Peyer's patch (tissue), 4 donors: ENCODE data around the gene GHITM. TPM values are rescaled to one million over a fixed set of nuclear protein-coding genes. Genes with fewer than 3 reads are reported as not detected.
A peak's percentile ranks its signal among the peaks of the same experiment; 100 is the strongest.
"Not testable (repeated sequence)": the region's sequence is repeated elsewhere in the genome, so short reads cannot be mapped to it uniquely, and the experiment has no call there.

Experiments used
- DNase-seq, 3 donors: peaks; one replicate each; pipeline ENCODE4 v3.0.0-alpha.2; 2017 to 2019
- H3K27ac ChIP-seq, 4 donors: fragments of 200-600 bp; sonication (generic); one replicate each; pipeline ENCODE4 v1.5.1; 2016 to 2019
- H3K27me3 ChIP-seq, 2 donors: fragments of 200-600 bp; sonication (generic); one replicate each; pipeline ENCODE4 v1.5.1; 2019
- H3K36me3 ChIP-seq, 3 donors: fragments of 200-600 bp; sonication (generic); one replicate each; pipeline ENCODE4 v1.5.1; 2016 to 2019
- H3K4me1 ChIP-seq, 4 donors: fragments of 200-600 bp; sonication (generic); one replicate each; pipeline ENCODE4 v1.5.1; 2016 to 2019
- H3K4me3 ChIP-seq, 4 donors: fragments of 200-600 bp; sonication (generic); 1 replicate in 3 of 4; 2 replicates in 1 of 4; pipeline ENCODE4 v1.5.1; 2016 to 2019; ENCODE audit warnings: mild to moderate bottlenecking in 1 of 4
- H3K9me3 ChIP-seq, 4 donors: fragments of 200-600 bp; sonication (generic); one replicate each; pipeline ENCODE4 v1.5.1; 2016 to 2019; ENCODE audit warnings: mild to moderate bottlenecking in 1 of 4
- POLR2A ChIP-seq, 2 donors: fragments of 450-650 bp; IDR thresholded peaks; one replicate each; pipeline ENCODE4 v1.5.1; 2017; ENCODE audit warnings: antibody characterized with exemption in 2 of 2, mild to moderate bottlenecking in 2 of 2, moderate library complexity in 2 of 2
- total RNA-seq, 4 donors: library from RNA; depleted of rRNA; stranded (reverse); fragments of >200 nt; gene quantifications; one replicate each; pipeline ENCODE4 v1.1.0, GENCODE V29; 2016
- TF ChIP-seq, protein P1 (sequence below), 6 experiments: fragments of 450-650 bp in 4 of 6; fragments of 200-600 bp in 2 of 6; sonication (generic) in 1 of 6; IDR thresholded peaks; one replicate each; pipeline ENCODE4 v1.5.1; 2017 to 2019; ENCODE audit warnings: antibody characterized with exemption in 6 of 6, mild to moderate bottlenecking in 3 of 6, moderate library complexity in 1 of 6

The GHITM gene
- total RNA-seq, 4 donors from 2014 or later: 111 to 270 (median 143) TPM

DNA sequence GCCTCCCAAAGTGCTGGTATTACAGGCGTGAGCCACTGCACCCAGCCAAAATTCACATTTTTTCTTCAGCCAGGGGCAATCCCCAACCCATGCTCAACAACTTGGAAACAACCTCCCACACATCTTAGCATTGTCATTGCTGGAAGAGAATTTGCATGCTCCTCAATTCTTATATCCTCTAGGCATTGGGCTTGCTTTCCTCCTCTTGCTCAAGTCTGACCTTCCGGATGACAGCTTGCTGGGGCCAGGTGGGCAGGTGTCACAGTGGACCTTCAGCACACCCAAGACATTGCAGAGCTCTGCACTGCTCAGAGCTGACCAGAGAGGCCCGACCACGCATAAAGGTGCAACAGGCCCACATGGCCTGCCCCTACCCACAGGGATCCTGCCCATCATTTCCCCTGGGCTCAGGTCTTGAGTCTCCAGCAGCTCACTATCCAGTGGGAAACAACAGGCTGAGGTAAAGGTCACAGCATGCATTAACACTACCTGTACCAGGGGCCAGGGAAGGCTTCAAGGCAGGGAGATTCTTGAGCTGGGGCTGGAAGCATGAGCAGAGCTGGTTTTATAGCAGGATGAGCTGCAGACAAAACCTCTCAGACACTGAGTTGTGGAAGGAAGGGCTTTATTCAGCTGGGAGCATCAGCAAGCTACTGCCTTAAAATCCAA, 27.4 kb downstream of the GHITM start:
- Histone ChIP-seq H3K27ac (no peak overlapping the region), H3K4me3 (no peak overlapping the region), H3K4me1 (no peaks in the 10 kb centered on the region), H3K36me3 (no peaks in the 10 kb centered on the region), H3K27me3 (no peaks in the 10 kb centered on the region), H3K9me3 (no peaks in the 10 kb centered on the region)
- DNase-seq: no peak
- no peak for TF ChIP-seq POLR2A (IDR thresholded peaks at IDR 0.05)
- TF ChIP-seq, protein P1, sequence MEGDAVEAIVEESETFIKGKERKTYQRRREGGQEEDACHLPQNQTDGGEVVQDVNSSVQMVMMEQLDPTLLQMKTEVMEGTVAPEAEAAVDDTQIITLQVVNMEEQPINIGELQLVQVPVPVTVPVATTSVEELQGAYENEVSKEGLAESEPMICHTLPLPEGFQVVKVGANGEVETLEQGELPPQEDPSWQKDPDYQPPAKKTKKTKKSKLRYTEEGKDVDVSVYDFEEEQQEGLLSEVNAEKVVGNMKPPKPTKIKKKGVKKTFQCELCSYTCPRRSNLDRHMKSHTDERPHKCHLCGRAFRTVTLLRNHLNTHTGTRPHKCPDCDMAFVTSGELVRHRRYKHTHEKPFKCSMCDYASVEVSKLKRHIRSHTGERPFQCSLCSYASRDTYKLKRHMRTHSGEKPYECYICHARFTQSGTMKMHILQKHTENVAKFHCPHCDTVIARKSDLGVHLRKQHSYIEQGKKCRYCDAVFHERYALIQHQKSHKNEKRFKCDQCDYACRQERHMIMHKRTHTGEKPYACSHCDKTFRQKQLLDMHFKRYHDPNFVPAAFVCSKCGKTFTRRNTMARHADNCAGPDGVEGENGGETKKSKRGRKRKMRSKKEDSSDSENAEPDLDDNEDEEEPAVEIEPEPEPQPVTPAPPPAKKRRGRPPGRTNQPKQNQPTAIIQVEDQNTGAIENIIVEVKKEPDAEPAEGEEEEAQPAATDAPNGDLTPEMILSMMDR (IDR thresholded peaks at IDR 0.05): no peak

DNA sequence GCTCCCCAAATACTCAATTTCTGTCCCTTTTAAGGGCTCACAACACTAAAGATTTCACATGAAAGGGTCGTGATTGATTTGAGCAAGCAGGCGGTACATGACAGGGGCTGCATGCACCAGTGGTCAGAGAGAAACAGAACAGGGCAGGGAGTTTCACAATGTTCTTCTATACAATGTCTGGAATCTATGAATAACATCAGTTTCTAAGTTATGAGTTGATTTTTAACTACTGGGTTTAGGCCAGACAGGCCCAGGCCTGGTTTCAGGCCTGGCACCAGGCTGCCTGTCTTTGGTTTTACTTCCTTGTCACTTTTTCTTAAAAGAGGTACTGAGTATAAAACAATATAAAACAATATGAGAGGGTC, 28.0 kb downstream of the GHITM start:
- H3K4me1 ChIP-seq, H3K36me3 ChIP-seq, DNase-seq, H3K9me3 ChIP-seq, H3K27ac ChIP-seq, H3K4me3 ChIP-seq, H3K27me3 ChIP-seq: not testable (repeated sequence)

DNA sequence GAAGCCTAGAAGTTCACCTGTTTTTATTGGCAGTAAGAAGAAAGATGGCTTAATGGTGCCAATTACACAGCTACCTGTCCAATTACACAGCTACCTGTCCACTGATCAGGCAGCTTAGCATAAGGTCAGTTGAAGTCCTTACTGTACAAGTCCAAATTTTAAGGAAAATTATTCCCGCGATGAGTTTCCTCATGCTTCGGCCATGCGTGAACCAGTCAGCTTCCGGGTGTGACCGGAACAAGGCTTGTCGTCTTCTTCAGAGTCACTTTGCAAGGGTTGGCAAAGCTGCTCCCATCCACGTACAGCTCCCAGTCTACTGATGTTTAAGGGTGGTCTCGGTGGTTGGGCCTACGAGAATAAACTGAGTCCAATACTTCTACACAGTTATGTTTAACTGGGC, 29.1 kb downstream of the GHITM start:
- H3K4me1 ChIP-seq, H3K36me3 ChIP-seq, H3K9me3 ChIP-seq, DNase-seq, H3K27ac ChIP-seq, H3K27me3 ChIP-seq, H3K4me3 ChIP-seq: not testable (repeated sequence)

DNA sequence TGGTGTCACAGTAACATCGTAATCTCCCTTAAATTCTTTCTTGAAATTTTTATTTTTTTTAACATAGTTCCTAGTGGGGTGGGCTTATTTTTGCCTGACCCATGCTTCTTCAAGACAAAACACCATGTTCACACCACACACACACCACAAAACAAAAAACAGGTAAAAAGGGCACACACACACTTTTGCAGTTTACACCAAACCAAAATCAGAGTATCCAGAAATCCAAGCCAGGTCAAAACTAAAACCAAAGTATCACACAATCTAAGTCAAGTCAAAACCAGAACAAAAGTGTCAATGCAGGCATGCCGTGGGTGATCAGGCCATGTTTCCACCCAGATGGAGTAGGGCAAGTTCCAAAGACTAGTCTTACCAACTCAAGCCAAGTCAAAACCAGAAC, 31.9 kb downstream of the GHITM start:
- not testable (repeated sequence) for H3K4me1 ChIP-seq, H3K36me3 ChIP-seq, H3K9me3 ChIP-seq, H3K27me3 ChIP-seq, H3K4me3 ChIP-seq, H3K27ac ChIP-seq, DNase-seq

DNA sequence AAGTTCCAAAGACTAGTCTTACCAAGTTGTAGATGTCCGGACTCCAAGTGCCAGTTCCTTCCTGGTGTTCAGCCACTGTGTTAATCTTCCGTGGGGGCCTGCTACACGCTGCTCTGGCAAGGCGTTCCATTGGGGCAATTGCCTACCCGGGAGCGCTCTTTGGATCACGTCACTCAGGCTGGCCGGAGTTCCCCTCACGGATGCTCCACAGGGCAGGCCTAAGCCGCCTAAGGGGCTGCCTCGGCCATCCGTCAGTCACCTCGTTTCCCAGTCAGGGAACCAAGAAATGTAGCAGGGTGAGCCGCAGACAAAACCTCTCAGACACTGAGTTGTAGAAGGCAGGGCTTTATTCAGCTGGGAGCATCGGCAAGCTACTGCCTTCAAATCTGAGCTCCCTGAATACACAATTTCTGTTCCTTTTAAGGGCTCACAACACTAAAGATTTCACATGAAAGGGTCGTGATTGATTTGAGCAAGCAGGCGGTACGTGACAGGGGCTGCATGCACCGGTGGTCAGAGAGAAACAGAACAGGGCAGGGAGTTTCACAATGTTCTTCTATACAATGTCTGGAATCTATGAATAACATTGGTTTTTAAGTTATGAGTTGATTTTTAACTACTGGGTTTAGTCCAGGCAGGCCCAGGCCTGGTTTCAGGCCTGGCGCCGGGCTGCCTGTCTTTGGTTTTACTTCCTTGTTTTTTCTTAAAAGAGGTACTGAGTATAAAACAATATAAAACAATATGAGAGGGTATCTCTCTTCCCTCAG, 32.6 kb downstream of the GHITM start:
- H3K4me3 ChIP-seq, H3K27me3 ChIP-seq, H3K4me1 ChIP-seq, DNase-seq, H3K36me3 ChIP-seq, H3K9me3 ChIP-seq: not testable (repeated sequence)
- peak overlapping the region in 3 of 4 donors; percentile 70 to 88 (median 88) for H3K27ac ChIP-seq

DNA sequence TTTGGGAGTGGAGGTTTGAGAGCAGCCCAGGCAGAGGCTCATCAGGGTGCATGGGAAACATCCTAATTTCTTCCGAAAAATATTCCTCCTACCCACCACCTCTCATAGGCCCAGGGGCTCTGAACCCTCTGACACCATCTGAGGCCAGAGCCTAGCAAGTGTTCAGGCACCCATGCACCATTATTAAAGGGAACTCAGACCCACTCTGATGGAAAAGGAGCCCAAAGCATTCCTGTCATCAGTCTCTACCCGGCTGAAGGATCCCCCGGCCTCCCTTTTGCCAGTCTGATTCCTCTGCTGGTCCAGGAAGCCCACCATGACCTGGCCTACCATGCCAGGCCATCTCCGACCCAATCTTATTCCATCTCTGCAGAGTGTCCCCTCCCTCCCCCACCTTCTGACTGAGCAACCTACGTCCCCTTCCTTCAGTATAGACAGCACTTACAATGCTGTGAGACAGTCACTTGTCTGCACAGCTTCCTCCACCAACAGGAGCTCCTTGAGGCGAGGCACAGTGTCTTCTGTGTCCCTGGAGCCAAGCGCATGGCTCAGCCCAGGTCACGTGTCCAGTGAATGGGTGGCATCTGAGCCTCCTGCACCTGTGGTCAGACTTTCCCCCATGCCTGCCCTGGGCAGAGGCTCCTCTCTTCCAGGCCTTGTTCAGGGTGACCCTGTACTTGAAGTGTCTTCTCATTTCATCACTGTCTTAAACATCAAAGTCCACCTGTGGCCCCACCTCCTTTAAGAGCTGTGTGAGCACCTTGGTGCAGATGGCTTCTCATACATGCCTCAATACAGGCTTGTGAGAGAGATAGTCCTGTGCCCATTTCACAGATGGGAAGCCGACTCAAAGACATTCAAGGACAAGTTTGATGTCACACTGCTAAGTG, 33.4 kb downstream of the GHITM start:
- peak in 2 of 3 donors; percentile 79 to 84 for DNase-seq
- no peaks in the 10 kb centered on the region for H3K36me3 ChIP-seq
- H3K4me3 ChIP-seq: no peak overlapping the region
- no peaks in the 10 kb centered on the region for H3K9me3 ChIP-seq
- peaks cover 0 to 8% (median 5%) of the 10 kb centered on the region in 4 donors for H3K4me1 ChIP-seq
- peak overlapping the region in 3 of 4 donors; percentile 70 to 88 (median 88) for H3K27ac ChIP-seq
- H3K27me3 ChIP-seq: no peaks in the 10 kb centered on the region
- no peak for TF ChIP-seq POLR2A (IDR thresholded peaks at IDR 0.05)
- TF ChIP-seq, protein P1 (IDR thresholded peaks at IDR 0.05): peak in 1 of 6 experiments; percentile 16

DNA sequence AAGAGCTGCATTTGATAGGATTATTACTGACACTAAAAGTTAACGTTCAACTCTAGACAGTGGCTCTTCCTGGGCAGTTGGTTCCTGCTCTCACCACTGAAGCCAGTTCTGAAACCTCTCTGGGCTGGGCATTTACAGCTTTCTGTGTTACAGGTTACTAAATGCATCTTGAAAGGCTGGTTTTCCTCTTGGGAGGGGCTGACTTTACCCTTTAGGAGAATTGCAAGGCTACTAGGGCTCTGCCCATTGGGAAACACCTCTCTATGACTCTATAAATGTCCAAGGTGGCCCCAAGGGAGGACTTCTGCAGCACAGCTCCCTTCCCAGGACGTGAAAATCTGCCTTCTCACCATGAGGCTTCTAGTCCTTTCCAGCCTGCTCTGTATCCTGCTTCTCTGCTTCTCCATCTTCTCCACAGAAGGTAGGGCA, 34.2 kb downstream of the GHITM start, which contains the start of gene GPR15LG:
Gene GPR15LG (plus strand): TSS at position 301 of the 429 bp plus-strand sequence. CDS start 51 bp downstream, at position 352.
- H3K27ac ChIP-seq: peak within 1 kb of the TSS in 3 of 4 donors; percentile 70 to 88 (median 88)
- H3K36me3 ChIP-seq: peaks cover 0 to 3% (median 0%) of the 10 kb centered on the region in 3 donors
- peak; percentile 47 to 60 for TF ChIP-seq POLR2A (IDR thresholded peaks at IDR 0.05)
- TF ChIP-seq, protein P1 (IDR thresholded peaks at IDR 0.05): peak in 1 of 6 experiments; percentile 10
- no peaks in the 10 kb centered on the region for H3K27me3 ChIP-seq
- H3K9me3 ChIP-seq: no peaks in the 10 kb centered on the region
- peak within 1 kb of the TSS in 3 of 4 donors; percentile 5 to 49 (median 38) for H3K4me3 ChIP-seq
- peak in 2 of 3 donors; percentile 62 to 71 for DNase-seq
- peaks cover 0 to 13% (median 9%) of the 10 kb centered on the region in 4 donors for H3K4me1 ChIP-seq
